Endodermal cell (in vitro differentiated cells): ENCODE measurements around the gene ROBO4. TPM values are rescaled to one million over a fixed set of nuclear protein-coding genes. Genes with fewer than 3 reads are reported as not detected.

Experiments used
- DNase-seq: peaks from one replicate; pipeline ENCODE4 v3.0.0-alpha.2; 2017
- H3K27ac ChIP-seq: 2 replicates; pipeline ENCODE4 v1.5.1; 2013; ENCODE audit warnings: mild to moderate bottlenecking, low read depth, low read length, moderate library complexity
- H3K27me3 ChIP-seq: 2 replicates; pipeline ENCODE4 v1.6.1; 2013; ENCODE audit warnings: mild to moderate bottlenecking, low read length, moderate library complexity; ENCODE audit not compliant: insufficient read depth, control insufficient read depth, poor library complexity, severe bottlenecking
- H3K36me3 ChIP-seq: 2 replicates; pipeline ENCODE4 v1.7.0; 2013; ENCODE audit warnings: mild to moderate bottlenecking, low read length, moderate library complexity; ENCODE audit not compliant: control insufficient read depth, insufficient read depth
- H3K4me1 ChIP-seq: one replicate; pipeline ENCODE4 v1.7.0; 2013; ENCODE audit warnings: low read length; ENCODE audit not compliant: control insufficient read depth, insufficient read depth
- H3K4me3 ChIP-seq: 2 replicates; pipeline ENCODE4 v1.5.1; 2013; ENCODE audit warnings: mild to moderate bottlenecking, low read length, moderate library complexity
- H3K9ac ChIP-seq: 2 replicates; pipeline ENCODE4 v1.6.1; 2013; ENCODE audit warnings: mild to moderate bottlenecking, low read length, moderate library complexity; ENCODE audit not compliant: poor library complexity, severe bottlenecking; ENCODE audit errors: extremely low read depth
- H3K9me3 ChIP-seq: 2 replicates; pipeline ENCODE4 v1.6.1; 2013; ENCODE audit warnings: mild to moderate bottlenecking, low read length, moderate library complexity; ENCODE audit not compliant: control insufficient read depth
- H3K27ac Mint-ChIP-seq: 2 replicates; pipeline ENCODE4 v1.8.0; 2020; ENCODE audit warnings: mixed read lengths
- H3K27me3 Mint-ChIP-seq: 2 replicates; pipeline ENCODE4 v1.8.0; 2021; ENCODE audit warnings: mild to moderate bottlenecking, mixed read lengths; ENCODE audit not compliant: insufficient read depth
- H3K36me3 Mint-ChIP-seq: 2 replicates; pipeline ENCODE4 v1.8.0; 2020; ENCODE audit warnings: low read depth, mixed read lengths
- H3K4me1 Mint-ChIP-seq: 2 replicates; pipeline ENCODE4 v1.8.0; 2020; ENCODE audit warnings: mixed read lengths
- H3K4me3 Mint-ChIP-seq: 2 replicates; pipeline ENCODE4 v1.8.0; 2020; ENCODE audit warnings: mild to moderate bottlenecking, moderate library complexity, mixed read lengths
- H3K9me3 Mint-ChIP-seq: 2 replicates; pipeline ENCODE4 v1.8.0; 2020; ENCODE audit warnings: mild to moderate bottlenecking, mixed read lengths
- WGBS, 2 experiments: methylation state at CpG; one replicate each; pipeline versions ENCODE4 v1.1.5 to v1.1.7; 2013; ENCODE audit warnings: missing lambda C conversion rate in 2 of 2, mixed read lengths in 1 of 2; ENCODE audit not compliant: insufficient coverage in 1 of 2, insufficient read length in 1 of 2; 5-methylcytosine and 5-hydroxymethylcytosine counted together
- total RNA-seq, 2 donors: library from RNA; stranded (reverse); fragmentation: NEBNext Ultra II Directional in 1 of 2; extraction: Animal tissue kit (Norgen Biotek cat#: 25700) in 1 of 2; gene quantifications; 2 replicates in 1 of 2; 3 replicates in 1 of 2; pipeline ENCODE4 v1.2.1, GENCODE V29; 2021
- TF ChIP-seq, protein P1 (sequence below): fragments of 200-600 bp; sonication (generic); conservative IDR thresholded peaks from 2 replicates; pipeline ENCODE4 v1.5.0; 2021; ENCODE audit warnings: antibody characterized with exemption, mild to moderate bottlenecking

ROBO4 gene
- total RNA-seq, 2 donors from 2014 or later = 0.59 TPM; not detected in 1

GRCh38 chr11:124889191-124890091 lies 8.2 kb downstream of the ROBO4 start:
- TF ChIP-seq, protein P1, sequence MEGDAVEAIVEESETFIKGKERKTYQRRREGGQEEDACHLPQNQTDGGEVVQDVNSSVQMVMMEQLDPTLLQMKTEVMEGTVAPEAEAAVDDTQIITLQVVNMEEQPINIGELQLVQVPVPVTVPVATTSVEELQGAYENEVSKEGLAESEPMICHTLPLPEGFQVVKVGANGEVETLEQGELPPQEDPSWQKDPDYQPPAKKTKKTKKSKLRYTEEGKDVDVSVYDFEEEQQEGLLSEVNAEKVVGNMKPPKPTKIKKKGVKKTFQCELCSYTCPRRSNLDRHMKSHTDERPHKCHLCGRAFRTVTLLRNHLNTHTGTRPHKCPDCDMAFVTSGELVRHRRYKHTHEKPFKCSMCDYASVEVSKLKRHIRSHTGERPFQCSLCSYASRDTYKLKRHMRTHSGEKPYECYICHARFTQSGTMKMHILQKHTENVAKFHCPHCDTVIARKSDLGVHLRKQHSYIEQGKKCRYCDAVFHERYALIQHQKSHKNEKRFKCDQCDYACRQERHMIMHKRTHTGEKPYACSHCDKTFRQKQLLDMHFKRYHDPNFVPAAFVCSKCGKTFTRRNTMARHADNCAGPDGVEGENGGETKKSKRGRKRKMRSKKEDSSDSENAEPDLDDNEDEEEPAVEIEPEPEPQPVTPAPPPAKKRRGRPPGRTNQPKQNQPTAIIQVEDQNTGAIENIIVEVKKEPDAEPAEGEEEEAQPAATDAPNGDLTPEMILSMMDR = no peak
- no peaks in the 10 kb centered on the region for H3K36me3 Mint-ChIP-seq
- DNase-seq = no peak
- H3K27ac Mint-ChIP-seq = no peak overlapping the region
- H3K4me3 Mint-ChIP-seq = no peak overlapping the region
- peaks cover 56% of the 10 kb centered on the region for H3K27me3 Mint-ChIP-seq
- H3K27me3 ChIP-seq = peaks cover 53% of the 10 kb centered on the region
- H3K27ac ChIP-seq = no peak overlapping the region
- WGBS, 2 experiments = 93 to 95% methylated on average over 2 of the region's 2 CpGs
- no peak overlapping the region for H3K9ac ChIP-seq
- no peaks in the 10 kb centered on the region for H3K36me3 ChIP-seq
- no peaks in the 10 kb centered on the region for H3K4me1 Mint-ChIP-seq
- H3K4me1 ChIP-seq = no peaks in the 10 kb centered on the region
- H3K9me3 ChIP-seq = no peaks in the 10 kb centered on the region
- H3K9me3 Mint-ChIP-seq = no peaks in the 10 kb centered on the region
- no peak overlapping the region for H3K4me3 ChIP-seq

DNA sequence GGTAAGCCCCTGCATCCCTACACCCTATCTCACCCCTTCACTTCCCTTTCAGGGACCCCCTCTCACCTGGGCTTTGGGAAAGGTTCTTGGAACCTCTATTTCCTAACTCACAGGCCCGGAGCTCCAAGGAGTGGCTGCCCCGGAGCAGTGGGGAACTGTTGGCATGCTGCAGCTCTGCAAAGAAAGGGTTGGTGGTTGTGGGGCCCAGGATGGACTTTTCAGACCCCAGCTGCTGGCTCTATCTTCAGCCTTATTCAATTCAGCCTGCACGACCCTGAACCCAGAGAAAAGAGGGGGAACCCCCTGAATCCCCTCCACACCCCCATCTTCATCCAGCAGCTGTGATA lies 10.0 kb downstream of the ROBO4 start:
- peaks cover 39% of the 10 kb centered on the region for H3K27me3 ChIP-seq
- no peak overlapping the region for H3K27ac Mint-ChIP-seq
- H3K4me1 Mint-ChIP-seq = no peaks in the 10 kb centered on the region
- 91% methylated on average over 2 of the region's 3 CpGs; no CpG with 5 or more reads in 1 of the 2 experiments for WGBS, 2 experiments
- no peak overlapping the region for H3K4me3 Mint-ChIP-seq
- H3K27me3 Mint-ChIP-seq = peaks cover 49% of the 10 kb centered on the region
- no peaks in the 10 kb centered on the region for H3K36me3 ChIP-seq
- TF ChIP-seq, protein P1 = no peak
- H3K4me1 ChIP-seq = no peaks in the 10 kb centered on the region
- no peak for DNase-seq
- H3K9me3 ChIP-seq = no peaks in the 10 kb centered on the region
- no peaks in the 10 kb centered on the region for H3K36me3 Mint-ChIP-seq
- no peaks in the 10 kb centered on the region for H3K9me3 Mint-ChIP-seq
- H3K9ac ChIP-seq = no peak overlapping the region
- H3K27ac ChIP-seq = no peak overlapping the region
- no peak overlapping the region for H3K4me3 ChIP-seq

DNA sequence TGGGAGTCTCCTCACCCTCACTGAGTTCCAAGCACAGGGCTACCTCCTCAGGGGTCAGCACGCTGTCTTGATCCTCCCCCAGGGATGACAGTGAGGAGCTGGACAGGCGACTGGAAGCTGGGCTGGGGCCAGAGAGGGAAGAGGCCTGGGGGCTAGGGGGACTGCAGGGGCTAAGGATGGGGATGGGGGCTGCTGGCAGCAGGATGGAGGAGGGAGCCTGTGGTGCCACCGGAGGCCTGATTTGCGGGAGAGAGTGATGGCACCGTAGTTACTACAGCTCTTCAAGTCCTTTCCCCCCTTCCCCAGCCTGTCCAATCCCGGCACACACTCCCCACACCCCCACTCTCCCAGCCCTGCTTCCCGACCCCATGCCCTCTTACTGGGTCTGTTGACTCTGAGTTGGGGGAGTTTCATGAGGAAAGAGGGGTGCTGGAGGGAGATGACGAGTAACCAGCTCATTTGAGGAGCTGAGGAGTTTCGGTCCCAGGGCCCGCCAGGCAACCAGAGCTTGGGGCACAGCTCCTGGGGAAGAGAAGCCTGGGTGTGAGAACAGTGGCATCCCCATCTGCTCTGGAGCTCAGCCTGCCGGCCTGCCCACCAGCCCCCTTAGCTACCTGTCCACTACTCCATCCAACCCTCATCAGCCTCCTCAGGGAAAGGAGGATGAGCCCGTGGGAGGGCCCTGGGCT lies 10.5 kb downstream of the ROBO4 start:
- no peak overlapping the region for H3K27ac ChIP-seq
- H3K4me3 ChIP-seq = no peak overlapping the region
- Mint-ChIP-seq H3K27me3 (peaks cover 44% of the 10 kb centered on the region), H3K27ac (no peak overlapping the region), H3K4me1 (no peaks in the 10 kb centered on the region), H3K4me3 (no peak overlapping the region), H3K36me3 (no peaks in the 10 kb centered on the region), H3K9me3 (no peaks in the 10 kb centered on the region)
- no peak overlapping the region for H3K9ac ChIP-seq
- TF ChIP-seq, protein P1 = no peak
- no peaks in the 10 kb centered on the region for H3K36me3 ChIP-seq
- peak; percentile 34 for DNase-seq
- peaks cover 34% of the 10 kb centered on the region for H3K27me3 ChIP-seq
- no peaks in the 10 kb centered on the region for H3K4me1 ChIP-seq
- 73 to 93% methylated on average over 1 to 10 of the region's 12 CpGs for WGBS, 2 experiments
- H3K9me3 ChIP-seq = no peaks in the 10 kb centered on the region
